Measurements from ENCODE around the gene CDX2. TPM values are rescaled to one million over a fixed set of nuclear protein-coding genes. Genes with fewer than 3 reads are reported as not detected.

CDX2 gene
- total and polyA plus RNA-seq, 2 experiments from 2014 or later: not detected

GRCh38 chr13:27942972-27943371 is 26.1 kb downstream of the CDX2 start:
- Histone ChIP-seq H3K9me2 (ENCODE audit: insufficient read depth) (no peaks in the 10 kb centered on the region), H4K20me1 (replicated peaks; ENCODE audit: insufficient read depth) (no peaks in the 10 kb centered on the region), H3K4me2 (no peak overlapping the region), H3K27me3 (ENCODE audit: insufficient read depth) (peaks cover 25% of the 10 kb centered on the region), H3F3A (replicated peaks; ENCODE audit: low read depth) (no peaks in the 10 kb centered on the region), H3K79me2 (replicated peaks; ENCODE audit: insufficient read depth) (no peaks in the 10 kb centered on the region), H3K27ac (ENCODE audit: low read depth) (no peak overlapping the region), H3K36me3 (ENCODE audit: insufficient read depth) (no peaks in the 10 kb centered on the region), H3K4me1 (ENCODE audit: insufficient read depth) (no peaks in the 10 kb centered on the region), H3K4me3 (no peak overlapping the region), H2AFZ (no peak overlapping the region)
- no peak for ATAC-seq
- TF ChIP-seq ZNF331 (CRISPR knock-in tag; IDR thresholded peaks at IDR 0.05; ENCODE audit: low read depth) (no peak), STAT1 (IDR thresholded peaks at IDR 0.05; ENCODE audit: unreplicated experiment) (no peak), REST (IDR thresholded peaks at IDR 0.05; ENCODE audit: unreplicated experiment) (no peak), EZH2 (IDR thresholded peaks at IDR 0.05; ENCODE audit: low read depth, unreplicated experiment) (no peak), CREB1 (CRISPR knock-in tag; IDR thresholded peaks at IDR 0.05; ENCODE audit: low read depth) (no peak), EZH2phosphoT487 (IDR thresholded peaks at IDR 0.05; ENCODE audit: unreplicated experiment) (no peak), JUNB (IDR thresholded peaks at IDR 0.05; ENCODE audit: unreplicated experiment) (no peak), ZNF114 (CRISPR knock-in tag; IDR thresholded peaks at IDR 0.05) (no peak), NANOG (IDR thresholded peaks at IDR 0.05; ENCODE audit: borderline replicate concordance) (no peak), ZNF462 (CRISPR knock-in tag; IDR thresholded peaks at IDR 0.05) (no peak), POLR2AphosphoS5 (IDR thresholded peaks at IDR 0.05; ENCODE audit: low read depth) (no peak)
- TF ChIP-seq, protein P1, sequence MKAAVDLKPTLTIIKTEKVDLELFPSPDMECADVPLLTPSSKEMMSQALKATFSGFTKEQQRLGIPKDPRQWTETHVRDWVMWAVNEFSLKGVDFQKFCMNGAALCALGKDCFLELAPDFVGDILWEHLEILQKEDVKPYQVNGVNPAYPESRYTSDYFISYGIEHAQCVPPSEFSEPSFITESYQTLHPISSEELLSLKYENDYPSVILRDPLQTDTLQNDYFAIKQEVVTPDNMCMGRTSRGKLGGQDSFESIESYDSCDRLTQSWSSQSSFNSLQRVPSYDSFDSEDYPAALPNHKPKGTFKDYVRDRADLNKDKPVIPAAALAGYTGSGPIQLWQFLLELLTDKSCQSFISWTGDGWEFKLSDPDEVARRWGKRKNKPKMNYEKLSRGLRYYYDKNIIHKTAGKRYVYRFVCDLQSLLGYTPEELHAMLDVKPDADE (IDR thresholded peaks at IDR 0.05): no peak
- TF ChIP-seq, protein P2, sequence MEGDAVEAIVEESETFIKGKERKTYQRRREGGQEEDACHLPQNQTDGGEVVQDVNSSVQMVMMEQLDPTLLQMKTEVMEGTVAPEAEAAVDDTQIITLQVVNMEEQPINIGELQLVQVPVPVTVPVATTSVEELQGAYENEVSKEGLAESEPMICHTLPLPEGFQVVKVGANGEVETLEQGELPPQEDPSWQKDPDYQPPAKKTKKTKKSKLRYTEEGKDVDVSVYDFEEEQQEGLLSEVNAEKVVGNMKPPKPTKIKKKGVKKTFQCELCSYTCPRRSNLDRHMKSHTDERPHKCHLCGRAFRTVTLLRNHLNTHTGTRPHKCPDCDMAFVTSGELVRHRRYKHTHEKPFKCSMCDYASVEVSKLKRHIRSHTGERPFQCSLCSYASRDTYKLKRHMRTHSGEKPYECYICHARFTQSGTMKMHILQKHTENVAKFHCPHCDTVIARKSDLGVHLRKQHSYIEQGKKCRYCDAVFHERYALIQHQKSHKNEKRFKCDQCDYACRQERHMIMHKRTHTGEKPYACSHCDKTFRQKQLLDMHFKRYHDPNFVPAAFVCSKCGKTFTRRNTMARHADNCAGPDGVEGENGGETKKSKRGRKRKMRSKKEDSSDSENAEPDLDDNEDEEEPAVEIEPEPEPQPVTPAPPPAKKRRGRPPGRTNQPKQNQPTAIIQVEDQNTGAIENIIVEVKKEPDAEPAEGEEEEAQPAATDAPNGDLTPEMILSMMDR (conservative IDR thresholded peaks at IDR 0.05; ENCODE audit: low read depth in 2 of 2): no peak
- no peak overlapping the region for H3K4me3 Mint-ChIP-seq
- H3K4me1 Mint-ChIP-seq: no peaks in the 10 kb centered on the region
- no peak for DNase-seq (ENCODE audit: low spot score)
- H3K36me3 Mint-ChIP-seq (ENCODE audit: low read depth): no peaks in the 10 kb centered on the region
- peaks cover 8% of the 10 kb centered on the region for H3K27me3 Mint-ChIP-seq (ENCODE audit: insufficient read depth, low read depth, poor library complexity)
- peaks cover 14% of the 10 kb centered on the region for H3K9me3 Mint-ChIP-seq
- no peak overlapping the region for H3K27ac Mint-ChIP-seq
